NCI-H748 treated with DMSO at 0.1 percent for 48 hours (cell line): ENCODE results near the gene SEZ6.
"Not testable (repeated sequence)": the region's sequence is repeated elsewhere in the genome, so short reads cannot be mapped to it uniquely, and the experiment has no call there.

Experiments used
- DNase-seq: peaks from one replicate; lab custom pipeline; 2025; lab: John Stamatoyannopoulos, UW

Gene SEZ6

GRCh38 chr17:28935744-28936460 lies 69.9 kb downstream of the SEZ6 start:
- DNase-seq = no peak

DNA sequence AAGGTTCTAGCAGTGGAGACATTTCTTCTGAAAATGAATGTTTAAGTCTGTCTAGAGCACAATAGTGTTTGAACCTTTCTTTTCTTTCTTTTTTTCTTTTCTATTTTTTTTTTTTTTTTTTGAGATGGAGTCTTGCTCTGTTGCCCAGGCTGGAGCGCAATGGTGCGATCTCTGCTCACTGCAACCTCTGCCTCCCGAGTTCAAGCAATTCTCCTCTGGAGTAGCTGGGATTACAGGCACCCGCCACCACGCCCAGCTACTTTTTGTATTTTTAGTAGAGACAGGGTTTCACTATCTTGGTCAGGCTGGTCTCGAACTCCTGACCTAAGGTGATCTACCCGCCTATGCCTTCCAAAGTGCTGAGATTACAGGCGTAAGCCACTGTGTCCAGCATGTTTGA lies 71.3 kb downstream of the SEZ6 start:
- DNase-seq = not testable (repeated sequence)

DNA sequence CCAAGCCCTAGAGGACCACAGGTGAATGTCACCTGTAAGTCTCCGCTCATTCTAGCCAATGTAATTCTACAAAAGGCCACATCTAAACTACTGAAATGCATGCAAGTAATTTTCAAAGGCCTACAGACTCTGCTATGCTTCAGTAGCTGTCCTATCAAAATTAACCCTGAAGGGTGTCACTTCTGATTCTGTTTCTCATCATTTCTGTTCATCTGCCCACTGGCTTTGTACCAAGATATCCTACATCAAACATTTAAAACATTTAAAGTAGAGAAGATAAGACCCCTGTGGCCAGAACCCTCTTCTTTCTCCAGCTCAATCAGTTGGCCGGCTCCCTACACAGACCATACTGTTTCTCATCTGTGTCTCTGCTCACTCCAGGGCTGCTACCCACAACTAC lies 76.0 kb downstream of the SEZ6 start:
- DNase-seq = no peak

GRCh38 chr17:28928061-28928460 lies 77.8 kb downstream of the SEZ6 start:
- no peak for DNase-seq

DNA sequence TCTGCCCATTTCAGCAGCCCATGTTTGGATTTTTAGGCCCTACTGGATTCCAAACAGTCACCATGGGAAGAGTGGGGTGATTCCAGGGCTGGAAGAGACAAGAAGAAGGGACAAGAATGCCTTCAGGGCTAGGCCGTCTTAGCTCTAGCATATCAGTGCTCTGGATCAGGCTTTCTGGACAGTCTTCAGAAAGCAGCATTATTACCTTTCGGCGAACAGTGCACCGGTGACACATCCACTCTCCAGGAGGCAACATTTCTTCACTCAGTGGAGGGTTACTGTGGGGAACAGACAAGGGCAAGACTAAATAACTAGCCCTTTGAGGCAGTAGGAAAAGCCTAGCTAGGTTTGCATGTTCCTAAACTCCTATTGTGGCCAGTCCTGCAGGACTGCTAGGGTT lies 79.0 kb downstream of the SEZ6 start:
- DNase-seq = no peak

DNA sequence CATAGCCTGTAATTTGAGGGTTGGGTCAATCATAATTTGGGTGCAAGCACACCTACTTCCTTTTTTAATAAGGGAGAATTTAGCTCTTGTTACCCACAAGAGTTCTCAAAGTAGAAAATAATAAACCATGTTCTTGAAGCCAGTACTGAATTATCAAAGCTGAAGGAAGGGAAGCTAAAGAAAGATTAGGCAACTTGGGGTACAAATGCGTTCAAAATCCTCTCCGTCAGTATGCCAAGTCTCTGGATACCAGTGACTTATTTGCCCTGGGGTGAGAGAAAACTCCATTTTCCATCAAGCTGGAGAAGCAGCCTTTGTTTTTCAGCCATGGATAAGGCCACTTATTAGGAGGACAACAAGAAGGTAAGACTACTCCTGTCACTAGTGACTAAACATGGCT lies 79.5 kb downstream of the SEZ6 start:
- no peak for DNase-seq

GRCh38 chr17:28925912-28926365 lies 79.9 kb downstream of the SEZ6 start:
- no peak for DNase-seq

DNA sequence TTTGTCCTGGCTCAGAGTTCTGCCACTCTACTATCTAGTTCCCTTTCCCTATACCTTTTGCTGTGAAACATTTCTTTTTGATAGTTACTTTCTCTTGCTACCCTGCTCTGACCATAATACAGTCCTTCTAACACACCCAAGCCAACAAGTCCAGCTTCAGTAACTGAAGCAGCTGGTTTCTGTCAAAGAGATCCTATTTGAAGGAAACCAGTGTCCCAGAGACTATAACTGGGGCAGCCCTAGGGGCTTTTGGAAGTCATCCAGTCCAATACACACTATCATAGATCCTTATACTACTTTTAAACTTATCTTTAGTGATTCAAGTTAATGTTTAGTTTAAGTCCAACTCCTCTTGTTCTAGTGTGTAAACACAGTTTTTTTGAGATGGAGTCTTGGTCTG lies 85.6 kb downstream of the SEZ6 start:
- DNase-seq = no peak

DNA sequence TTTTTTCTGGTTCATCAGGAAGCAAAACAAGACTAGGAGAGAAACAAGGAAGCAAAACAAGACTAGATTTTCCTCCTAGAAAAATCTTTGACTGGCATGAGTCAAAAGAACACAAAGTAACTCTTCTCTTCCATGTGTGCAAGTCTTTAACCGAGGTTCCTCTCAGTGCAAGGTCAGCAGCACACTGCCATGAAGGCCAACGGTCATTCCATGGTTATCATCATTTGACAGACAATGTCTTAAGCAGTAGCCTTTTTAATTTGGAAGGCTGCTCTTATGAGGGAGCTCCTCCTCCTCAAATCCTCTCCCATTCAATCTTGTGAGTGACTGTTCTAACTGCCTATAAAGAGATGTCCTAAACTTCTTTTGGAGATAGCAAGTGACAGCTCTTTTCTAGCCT lies 87.5 kb downstream of the SEZ6 start:
- no peak for DNase-seq

DNA sequence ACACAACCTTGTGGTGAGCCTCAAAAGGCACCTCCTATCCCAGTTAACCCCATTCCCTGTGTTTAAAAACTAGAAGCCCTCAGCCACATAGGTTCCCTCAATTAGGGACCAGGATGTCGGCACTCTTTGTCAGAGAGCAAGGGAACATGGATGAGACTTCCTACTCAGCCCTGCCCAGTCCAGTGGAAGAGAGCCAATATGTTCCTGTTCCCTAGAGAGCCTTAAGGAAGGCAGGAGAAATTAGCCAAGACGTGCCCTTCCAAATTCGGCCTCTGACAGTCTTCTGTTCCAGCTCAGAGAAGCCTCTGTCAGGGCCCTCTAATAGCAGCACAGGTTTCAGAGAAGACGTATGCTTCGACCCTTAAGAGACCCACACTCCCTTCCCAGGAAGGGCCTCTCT lies 88.4 kb downstream of the SEZ6 start:
- no peak for DNase-seq

DNA sequence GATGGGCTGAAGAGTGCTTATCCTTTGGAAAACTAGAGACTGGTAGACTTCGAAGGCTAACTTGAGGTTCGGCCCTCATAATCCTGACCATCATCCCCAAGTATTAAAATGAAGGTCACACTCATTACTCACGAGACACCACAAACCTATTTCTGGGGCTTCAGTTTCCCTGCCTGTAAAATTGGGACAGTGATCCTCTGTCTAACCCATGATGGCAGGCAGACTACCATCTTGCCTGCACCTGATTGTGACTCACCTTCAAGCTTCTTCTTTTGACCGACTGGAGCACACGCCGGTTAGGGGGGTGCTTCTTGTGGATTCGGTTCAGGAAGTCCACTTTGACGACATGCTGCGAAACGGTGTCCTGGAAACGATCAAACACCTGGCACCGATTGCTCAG lies 88.8 kb downstream of the SEZ6 start:
- no peak for DNase-seq

DNA sequence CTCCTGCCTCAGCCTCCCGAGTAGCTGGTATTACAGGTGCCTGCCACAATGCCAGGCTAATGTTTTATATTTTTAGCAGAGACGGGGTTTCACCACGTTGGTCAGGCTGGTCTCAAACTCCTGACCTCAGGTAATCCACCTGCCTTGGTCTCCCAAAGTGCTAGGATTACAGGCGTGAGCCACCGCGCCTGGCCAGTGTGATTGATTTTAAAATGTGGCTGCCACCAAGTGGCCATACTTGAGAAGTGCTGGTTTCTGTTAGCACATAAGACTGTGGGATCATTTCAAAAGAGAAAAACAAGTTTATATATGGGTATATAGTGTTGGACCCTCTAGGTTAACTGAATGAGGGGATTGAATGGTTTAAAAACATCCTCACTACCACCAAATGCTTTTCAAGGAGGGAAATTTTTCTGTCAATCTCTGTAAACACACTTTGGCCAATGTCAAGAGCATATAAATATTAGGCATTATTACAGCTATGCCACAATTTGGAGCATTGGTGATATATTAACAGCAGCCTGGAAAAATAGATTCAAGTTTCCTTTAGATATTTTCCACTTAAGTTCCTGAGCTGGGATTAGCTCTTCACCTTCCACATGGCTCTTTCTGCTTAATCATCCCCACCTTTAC lies 89.4 kb downstream of the SEZ6 start:
- peak; percentile 15 for DNase-seq

- no peak for DNase-seq
These were observed 92.9 kb downstream of the SEZ6 start for GRCh38 chr17:28912938-28913333.

DNA sequence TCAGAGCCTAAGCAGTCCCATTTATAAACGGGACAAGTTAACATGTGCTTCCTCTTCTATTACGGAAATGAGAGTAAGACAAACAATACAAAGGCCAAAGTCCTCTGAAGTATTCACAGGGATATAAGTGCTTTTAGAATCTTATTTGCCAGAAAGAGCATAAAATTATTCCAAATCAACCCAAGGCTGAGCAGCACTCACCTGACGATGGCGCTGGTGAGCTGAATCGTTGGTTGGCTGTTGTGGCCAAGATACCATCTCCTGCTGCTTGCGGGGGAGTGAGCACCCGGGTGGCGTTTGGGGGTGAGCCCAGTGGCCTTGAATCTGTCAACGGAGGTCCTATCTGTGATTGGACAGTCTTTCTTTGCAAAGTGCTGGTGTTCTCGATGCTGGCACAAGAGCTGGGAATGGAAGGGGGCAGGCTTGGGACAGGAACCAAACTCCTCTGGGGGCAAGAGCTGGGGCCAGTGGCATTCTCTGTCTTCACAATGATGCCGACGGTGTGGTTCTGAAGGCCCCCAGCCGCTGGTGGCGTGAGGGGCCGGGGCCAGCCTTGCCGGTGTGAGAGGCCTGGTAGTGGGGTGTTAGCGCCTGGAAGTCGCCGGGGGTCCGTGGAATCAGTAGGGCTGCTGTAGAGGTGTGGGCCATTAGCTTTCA lies 93.4 kb downstream of the SEZ6 start:
- no peak for DNase-seq

DNA sequence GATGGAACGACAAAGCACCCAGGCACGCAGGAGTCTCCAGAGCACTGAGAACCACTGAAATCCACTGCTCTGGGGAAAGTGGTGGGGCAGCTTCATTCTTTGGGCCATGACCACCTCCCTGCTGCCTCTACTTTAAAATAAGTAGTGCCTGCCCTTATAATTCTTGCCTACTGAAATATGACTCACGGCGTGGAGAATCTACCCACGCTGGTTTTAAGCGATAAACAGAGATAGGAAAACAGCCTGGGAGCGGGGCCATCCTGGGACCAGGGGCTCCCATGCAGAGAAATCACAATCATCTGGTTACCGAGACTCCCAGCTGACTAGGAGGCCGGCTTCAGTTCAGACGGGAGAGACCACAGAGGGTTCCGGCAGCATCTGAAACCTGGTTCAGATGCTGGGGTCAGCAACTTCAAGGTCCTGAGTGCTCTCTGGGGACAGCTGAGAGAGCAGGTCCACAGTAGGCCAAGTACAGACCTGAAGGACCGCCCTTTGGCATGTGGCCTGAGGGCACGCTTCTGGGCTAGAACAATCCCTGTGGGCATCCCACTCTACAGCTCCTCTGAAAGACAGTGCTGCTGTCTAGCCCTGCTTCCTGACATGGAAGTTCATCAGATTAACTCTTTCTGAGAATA lies 94.3 kb downstream of the SEZ6 start:
- no peak for DNase-seq

DNA sequence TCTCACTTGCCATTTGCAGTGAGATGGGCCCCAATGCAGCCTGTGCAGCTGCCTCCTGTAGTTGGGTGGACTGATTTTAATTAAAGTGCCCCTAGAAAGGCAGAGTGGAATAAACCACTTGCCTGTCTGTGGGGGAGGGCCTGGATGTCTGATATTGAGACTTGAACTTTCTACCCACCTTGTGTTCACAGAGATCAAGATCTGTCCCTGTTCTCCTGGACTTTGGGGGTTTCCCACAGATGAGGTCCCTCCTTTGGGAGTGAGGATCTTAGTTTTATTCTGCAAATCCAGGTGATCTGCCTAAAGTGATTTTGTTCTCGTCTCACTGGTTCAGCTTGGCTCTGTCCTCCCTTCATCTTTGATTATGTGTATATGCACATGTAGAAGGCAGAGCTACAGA lies 95.3 kb downstream of the SEZ6 start:
- DNase-seq = no peak

- no peak for DNase-seq
These were observed 97.1 kb downstream of the SEZ6 start for GRCh38 chr17:28908640-28909167.

GRCh38 chr17:28907709-28908475 lies 97.9 kb downstream of the SEZ6 start:
- no peak for DNase-seq

- DNase-seq = no peak
These were observed 99.0 kb downstream of the SEZ6 start for GRCh38 chr17:28906706-28907438.

DNA sequence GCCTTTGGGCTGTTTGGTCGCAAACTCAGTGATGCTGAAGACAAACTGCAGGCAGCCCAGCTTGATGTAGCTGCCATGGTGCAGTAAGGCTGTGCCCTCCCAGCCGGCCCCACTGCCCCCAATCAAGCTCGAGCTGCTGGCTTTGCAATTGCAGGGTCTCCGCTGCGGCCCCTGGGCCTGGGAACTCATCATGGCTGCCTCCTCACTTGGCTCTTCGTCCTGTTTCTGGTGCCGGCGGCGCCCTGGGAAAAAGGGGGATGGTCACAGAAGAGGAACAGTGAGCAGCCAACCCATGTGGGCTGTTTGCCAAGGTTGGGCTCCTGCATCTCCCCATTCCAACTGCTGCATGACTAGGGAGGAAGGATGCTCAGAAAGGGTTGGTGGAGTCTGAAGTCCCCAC lies 99.6 kb downstream of the SEZ6 start:
- no peak for DNase-seq
